G401 (cell line): Measurements from ENCODE around the gene PLXDC2. TPM values are rescaled to one million over a fixed set of nuclear protein-coding genes. Genes with fewer than 3 reads are reported as not detected.

Experiments used
- DNase-seq: peaks from one replicate; pipeline ENCODE4 v3.0.0-alpha.2; 2015; ENCODE audit warnings: low spot score
- in situ Hi-C: cut with HindIII; loops from 2 replicates; pipeline ENCODE4 v1.10.0; 2016; ENCODE audit warnings: low sequenced_read_pairs, mixed read lengths
- total RNA-seq: library from RNA; depleted of rRNA; stranded (reverse); fragments of >200 nt; shearing (Covaris generic); gene quantifications from 2 replicates; pipeline ENCODE4 v1.2.3, GENCODE V29; 2014

PLXDC2 gene
- total RNA-seq, 1 experiment from 2014 or later = not detected

DNA sequence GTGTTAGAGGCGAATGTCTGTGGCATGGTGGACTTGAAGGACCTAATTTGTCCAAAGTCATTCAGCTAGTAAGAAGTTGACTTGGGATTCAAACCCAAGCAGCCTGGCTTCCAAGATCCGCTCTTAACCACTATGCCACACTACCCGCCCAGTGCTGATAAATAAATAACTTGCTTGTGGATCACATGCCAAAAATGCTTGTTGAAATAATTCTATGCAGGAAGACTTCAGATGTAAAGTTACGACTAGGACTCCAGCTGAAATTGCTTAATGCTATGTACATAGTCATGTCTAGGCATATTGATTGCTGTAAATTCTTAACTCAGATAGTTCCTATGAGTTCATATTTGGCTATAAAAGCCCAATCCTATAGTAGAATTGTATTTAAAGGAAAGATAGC, 76.0 kb downstream of the PLXDC2 start:
- no peak for DNase-seq
- in situ Hi-C loops = no loop called here

DNA sequence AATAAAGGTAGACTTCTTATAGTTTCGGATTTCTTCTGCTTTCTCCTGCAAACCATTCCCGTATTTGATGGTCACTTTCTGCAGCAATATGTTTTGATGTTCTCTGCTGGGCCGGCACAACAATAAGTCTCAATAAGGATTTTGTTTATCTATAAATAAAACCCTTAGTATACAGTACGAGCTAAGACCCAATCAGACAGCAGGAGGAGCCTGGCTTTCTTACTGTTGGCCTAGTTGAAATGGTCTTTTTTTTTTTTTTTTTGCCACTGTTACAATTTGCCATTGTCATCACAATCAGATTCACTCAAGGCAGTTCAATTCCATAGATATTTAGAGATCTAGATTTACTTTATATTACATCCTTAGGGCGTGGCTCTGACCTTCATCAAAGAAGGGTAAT, 76.4 kb downstream of the PLXDC2 start:
- no peak for DNase-seq
- in situ Hi-C loops = no loop called here

DNA sequence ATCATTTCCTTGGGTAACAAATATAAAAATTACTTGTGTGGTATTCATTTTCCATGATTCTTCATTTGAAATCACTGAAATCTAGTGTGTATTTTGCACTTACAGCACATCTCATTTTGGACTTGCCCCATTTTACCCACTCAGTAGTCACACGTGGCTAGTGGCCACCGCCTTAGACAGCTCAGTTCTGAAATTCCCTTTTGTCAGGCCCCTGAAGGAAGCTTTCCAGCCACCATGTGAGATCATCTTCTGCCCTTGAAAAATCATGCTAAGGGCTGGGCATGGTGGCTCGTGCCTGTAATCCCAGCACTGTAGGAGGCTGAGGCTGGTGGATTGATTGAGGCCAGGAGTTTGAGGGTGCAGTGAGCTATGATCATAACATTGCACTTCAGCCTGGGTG, 79.3 kb downstream of the PLXDC2 start:
- no peak for DNase-seq
- in situ Hi-C loops = no loop called here

GRCh38 chr10:19902456-19902855, 86.2 kb downstream of the PLXDC2 start:
- in situ Hi-C loops = no loop called here
- DNase-seq = no peak

GRCh38 chr10:19904202-19904661, 88.0 kb downstream of the PLXDC2 start:
- no peak for DNase-seq

DNA sequence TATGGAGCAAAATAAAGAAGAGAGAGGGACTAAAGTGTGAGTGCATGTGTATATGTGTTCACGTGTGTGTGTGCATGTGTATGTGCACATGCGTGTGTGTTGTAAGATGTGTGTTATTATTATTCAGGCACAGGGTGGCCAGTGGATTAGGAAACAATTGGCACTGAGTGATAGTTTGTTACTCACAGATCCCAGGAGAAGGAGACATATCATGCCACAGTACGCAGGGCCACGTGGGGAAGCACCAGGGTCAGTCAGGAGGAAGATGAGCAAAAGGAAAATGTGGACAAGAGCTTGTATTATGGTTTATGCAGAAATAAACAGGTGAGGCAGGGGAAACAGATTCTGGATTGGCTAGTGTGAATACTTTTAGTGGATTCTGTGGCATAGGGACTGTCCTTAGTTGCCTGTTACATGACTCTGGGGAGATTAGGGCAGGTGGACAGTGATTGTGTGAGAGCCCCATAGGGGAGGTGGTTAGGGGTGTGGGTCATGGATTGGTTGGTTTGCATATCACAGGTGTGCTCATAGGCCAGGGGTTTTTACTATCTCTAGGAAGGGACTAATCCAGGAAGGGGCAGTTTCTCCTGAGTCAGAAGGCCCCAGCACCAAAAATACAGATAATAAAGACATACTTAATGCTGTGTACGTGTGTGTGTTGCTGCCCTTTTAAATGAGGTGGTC, 90.0 kb downstream of the PLXDC2 start:
- no peak for DNase-seq
- in situ Hi-C loops = no loop called here

More at GRCh38 chr10:19904202-19904661, 88.0 kb downstream of the PLXDC2 start:
- in situ Hi-C loops = no loop called here

- in situ Hi-C loops = no loop called here
- no peak for DNase-seq
Measured at GRCh38 chr10:19908991-19909696, 92.9 kb downstream of the PLXDC2 start.

DNA sequence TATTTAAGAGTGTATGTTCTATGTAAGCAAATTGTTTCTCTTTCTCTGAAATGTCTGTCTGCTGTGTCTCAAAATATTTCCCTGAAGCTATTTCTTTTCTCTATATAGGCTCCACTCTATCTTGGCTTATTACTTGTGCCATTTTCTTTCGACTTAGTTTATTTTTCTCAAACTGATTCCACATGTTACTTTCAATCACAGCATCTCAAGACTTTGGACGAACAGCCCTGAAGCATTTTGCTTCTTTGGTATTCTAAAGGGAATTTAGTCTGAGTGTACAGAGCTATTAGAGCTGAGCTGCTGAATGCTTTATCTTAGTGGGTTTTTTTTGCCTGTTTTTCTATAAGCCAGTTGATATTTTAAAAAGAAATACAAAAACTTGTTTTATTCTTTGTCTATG, 95.7 kb downstream of the PLXDC2 start:
- no peak for DNase-seq
- in situ Hi-C loops = no loop called here

GRCh38 chr10:19913987-19914386, 97.8 kb downstream of the PLXDC2 start:
- in situ Hi-C loops = no loop called here
- no peak for DNase-seq

GRCh38 chr10:19915125-19915524, 98.9 kb downstream of the PLXDC2 start:
- in situ Hi-C loops = no loop called here
- no peak for DNase-seq

DNA sequence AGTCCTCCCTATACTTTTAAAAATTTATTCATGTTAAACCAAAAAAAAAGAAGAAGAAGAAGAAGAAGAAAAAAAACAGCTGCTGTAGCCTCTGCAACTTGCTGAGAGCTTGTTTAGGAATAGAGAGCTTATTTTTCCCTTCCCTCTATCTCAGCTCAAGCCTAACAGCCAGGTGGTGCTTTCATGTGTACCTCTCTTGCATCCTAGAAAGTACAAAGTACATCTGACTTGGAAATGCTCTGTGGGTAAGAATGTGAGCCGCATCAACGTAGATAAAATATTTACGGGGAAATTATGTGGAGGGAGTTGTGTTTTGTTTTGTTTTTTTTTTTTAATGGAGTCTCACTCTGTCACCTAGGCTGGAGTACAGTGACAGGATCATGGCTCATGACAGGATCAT, 99.6 kb downstream of the PLXDC2 start:
- in situ Hi-C loops = no loop called here
- DNase-seq = no peak

GRCh38 chr10:19917751-19918478, 101.7 kb downstream of the PLXDC2 start:
- in situ Hi-C loops = no loop called here
- DNase-seq = no peak

DNA sequence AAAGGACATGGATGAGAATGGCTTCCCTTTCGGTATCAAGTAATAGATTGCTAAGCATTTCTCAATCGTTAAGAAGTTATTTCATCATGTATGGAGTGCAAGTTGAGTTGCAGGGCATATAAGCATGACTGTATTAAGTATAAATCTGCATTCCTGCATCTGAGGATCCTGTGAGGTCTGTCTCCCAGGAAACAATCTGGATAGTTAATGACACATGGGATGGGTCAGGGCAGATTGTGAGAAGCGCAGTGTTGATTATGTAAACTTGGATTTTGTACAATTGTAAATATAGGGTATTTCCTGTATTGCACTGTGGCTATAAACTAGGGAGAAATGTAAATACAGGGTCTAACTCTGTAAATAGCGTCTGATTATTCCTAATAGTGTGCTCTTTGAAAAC, 102.6 kb downstream of the PLXDC2 start:
- in situ Hi-C loops = no loop called here
- no peak for DNase-seq

GRCh38 chr10:19919671-19920070, 103.4 kb downstream of the PLXDC2 start:
- DNase-seq = no peak
- in situ Hi-C loops = no loop called here

GRCh38 chr10:19920075-19920726, 104.0 kb downstream of the PLXDC2 start:
- in situ Hi-C loops = no loop called here
- no peak for DNase-seq

DNA sequence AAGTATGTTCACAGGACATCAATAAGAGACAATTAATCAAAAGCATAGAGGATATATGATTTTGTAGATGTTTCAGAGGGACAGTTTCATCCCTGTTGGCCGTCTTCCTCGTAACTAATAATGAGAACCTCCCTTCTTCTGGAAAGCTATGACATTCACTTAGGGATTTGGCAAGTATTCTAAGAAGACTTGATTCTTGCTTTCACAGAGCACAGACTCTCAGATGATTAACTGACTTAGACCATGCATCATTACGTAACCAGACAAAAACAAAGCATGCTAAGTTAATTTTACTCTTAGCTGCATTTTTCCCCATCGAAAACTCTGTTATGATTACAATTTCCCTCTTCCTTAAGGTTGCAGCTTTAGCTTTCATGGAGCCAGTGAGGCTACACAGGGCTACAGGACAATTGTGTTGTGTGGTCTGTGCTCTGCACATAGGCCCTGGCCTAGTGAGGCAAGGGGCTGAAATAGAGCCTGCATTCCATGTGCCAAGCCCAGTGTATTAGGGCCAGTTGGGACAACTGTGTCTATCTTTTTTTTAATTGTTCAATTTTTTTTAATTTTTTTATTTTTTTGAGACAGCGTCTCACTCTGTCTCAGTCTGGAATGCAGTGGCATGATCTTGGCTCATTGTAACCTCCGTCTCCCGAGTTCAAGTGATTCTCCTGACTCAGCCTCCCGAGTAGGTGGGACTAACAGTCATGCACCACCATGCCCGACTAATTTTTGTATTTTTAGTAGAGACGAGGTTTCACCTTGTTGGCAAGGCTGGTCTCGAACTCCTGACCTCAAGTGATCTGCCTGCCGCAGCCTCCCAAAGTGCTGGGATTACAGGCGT, 105.3 kb downstream of the PLXDC2 start:
- no peak for DNase-seq
- in situ Hi-C loops = no loop called here

DNA sequence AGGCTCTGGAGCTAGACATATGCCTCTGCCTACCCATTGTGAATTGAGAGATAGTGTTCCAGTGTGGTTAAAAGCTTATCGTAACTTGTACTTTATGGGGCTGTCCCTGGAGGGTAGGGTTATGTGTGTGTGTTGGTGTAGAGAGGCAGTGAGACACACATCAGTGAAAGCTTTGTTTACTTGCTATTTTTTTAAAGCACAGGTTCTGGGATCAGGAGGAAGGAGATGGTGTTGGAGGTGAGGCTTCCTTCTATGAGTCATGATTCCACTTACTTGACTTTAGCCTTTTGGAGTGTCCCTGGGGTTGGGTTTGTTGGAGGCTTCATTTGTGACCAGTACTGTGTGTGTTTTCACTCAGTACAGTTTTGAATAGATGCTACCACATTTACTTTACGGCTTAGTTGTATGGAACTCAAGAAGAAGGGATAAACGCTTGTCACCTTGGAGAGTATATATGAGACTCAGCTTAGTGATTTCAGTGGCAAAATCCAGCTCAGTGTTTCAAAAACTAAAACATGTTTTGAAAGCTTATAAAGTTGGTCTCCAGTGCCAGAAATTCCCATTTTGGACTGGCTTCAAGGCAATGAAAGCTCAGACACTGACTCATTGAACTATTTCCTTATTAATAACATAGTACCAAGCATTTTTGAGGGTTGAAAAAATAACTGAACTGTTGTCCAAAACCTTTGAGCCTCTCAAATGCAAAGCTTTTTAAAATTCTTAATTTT, 106.2 kb downstream of the PLXDC2 start:
- no peak for DNase-seq
- in situ Hi-C loops = no loop called here

GRCh38 chr10:19925064-19925463, 108.8 kb downstream of the PLXDC2 start:
- in situ Hi-C loops = no loop called here
- DNase-seq = no peak
